Activated T-cell treated with anti-CD3 and anti-CD28 coated beads, Interleukin-2, amount 50 U/mL, for 24 hours (primary cell): ENCODE results near the gene AMELY.
"Not testable (repeated sequence)": the region's sequence is repeated elsewhere in the genome, so short reads cannot be mapped to it uniquely, and the experiment has no call there.

Experiments
- DNase-seq: peaks from one replicate; pipeline ENCODE4 v3.0.0-alpha.2; 2020
- H3K27ac Mint-ChIP-seq: 2 replicates; pipeline ENCODE4 v1.8.0; 2020; ENCODE audit warnings: mild to moderate bottlenecking, mixed read lengths
- H3K27me3 Mint-ChIP-seq: 2 replicates; pipeline ENCODE4 v1.8.0; 2020; ENCODE audit warnings: mixed read lengths
- H3K36me3 Mint-ChIP-seq: 2 replicates; pipeline ENCODE4 v1.8.0; 2020; ENCODE audit warnings: low read depth, mixed read lengths
- H3K4me1 Mint-ChIP-seq: 2 replicates; pipeline ENCODE4 v1.8.0; 2020; ENCODE audit warnings: low read depth, mixed read lengths
- H3K4me3 Mint-ChIP-seq: 2 replicates; pipeline ENCODE4 v1.8.0; 2020; ENCODE audit warnings: mild to moderate bottlenecking, moderate library complexity, mixed read lengths
- H3K9me3 Mint-ChIP-seq: 2 replicates; pipeline ENCODE4 v1.8.0; 2020; ENCODE audit warnings: mixed read lengths

AMELY gene, protein sequence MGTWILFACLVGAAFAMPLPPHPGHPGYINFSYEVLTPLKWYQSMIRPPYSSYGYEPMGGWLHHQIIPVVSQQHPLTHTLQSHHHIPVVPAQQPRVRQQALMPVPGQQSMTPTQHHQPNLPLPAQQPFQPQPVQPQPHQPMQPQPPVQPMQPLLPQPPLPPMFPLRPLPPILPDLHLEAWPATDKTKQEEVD

DNA sequence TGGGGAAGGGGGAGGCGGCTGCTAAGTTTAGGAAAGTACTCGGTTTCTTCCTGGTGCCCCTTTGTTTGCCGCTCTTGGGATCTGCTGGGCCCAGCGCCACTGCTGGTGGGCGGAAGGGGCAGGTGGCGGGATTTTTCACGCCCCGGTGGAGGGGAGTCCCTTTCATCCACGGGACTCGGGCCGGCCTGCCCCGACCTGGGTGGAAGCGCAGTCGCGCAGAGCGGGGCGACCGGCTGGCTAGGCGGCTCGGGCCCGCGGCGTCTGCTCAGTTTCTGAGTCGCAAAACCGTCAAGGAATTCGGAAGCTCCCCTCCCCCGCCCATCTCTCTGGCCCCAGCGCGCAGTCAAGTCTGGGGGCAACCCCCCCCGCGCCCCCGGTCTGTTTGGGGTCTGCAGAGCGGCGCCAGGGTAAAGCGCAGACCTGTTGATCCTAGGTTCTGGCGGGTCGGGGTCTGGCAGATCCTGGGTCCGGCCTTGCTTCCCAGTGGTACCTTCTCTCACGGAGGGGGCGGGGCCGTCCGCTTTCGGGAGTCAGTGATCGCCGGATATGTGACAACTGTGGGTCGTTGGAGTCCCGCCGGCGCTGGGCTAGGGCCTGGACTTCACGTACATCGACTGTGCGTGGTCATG lies at the start of gene AMELY:
AMELY (minus strand) TSS at position 500 of the 629 bp plus-strand sequence. CDS start 39,144 bp downstream, outside the sequence.
- Mint-ChIP-seq H3K4me1 (no peaks in the 10 kb centered on the region), H3K4me3 (no peak within 1 kb of the TSS), H3K36me3 (no peaks in the 10 kb centered on the region), H3K9me3 (no peaks in the 10 kb centered on the region), H3K27ac (no peak within 1 kb of the TSS), H3K27me3 (no peaks in the 10 kb centered on the region)
- DNase-seq = no peak

DNA sequence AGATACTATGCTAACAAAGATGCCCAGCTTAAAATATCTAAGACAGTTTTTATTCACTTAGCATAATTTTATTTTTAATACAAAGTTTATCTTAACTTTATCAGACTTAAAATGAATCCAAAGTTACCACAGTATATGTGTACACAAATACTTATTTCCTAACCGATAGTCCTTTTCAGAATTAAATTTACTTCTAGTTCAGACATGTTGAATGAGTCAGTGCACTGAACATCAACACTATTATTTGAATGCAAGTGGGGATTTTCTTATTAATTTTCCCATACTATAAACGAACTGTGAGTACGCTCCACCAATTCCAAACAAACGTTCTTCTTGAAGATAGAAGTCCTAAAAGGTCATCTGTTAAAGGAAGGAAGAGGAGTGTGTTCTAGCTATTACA lies 38.4 kb upstream of the AMELY start:
- Mint-ChIP-seq H3K4me3 (no peak overlapping the region), H3K27ac (no peak overlapping the region), H3K36me3 (no peaks in the 10 kb centered on the region), H3K4me1 (no peaks in the 10 kb centered on the region), H3K27me3 (no peaks in the 10 kb centered on the region), H3K9me3 (no peaks in the 10 kb centered on the region)
- no peak for DNase-seq

DNA sequence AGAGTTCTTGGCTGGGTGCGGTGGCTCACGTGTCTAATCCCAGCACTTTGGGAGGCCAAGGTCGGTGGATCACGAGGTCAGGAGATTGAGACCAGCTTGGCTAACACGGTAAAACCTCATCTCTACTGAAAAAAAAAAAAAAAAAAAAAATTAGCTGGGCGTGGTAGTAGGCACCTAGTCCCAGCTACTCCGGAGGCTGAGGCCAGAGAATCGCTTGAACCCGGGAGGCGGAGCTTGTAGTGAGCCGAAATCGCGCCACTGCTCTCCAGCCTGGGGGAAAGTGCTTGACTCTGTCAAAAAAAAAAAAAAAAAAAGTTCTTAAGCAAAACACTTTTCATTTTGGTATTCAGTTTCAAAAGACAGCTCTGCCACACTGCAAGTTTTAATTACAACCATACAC lies 36.8 kb upstream of the AMELY start:
- H3K27ac Mint-ChIP-seq = no peak overlapping the region
- H3K4me1 Mint-ChIP-seq = no peaks in the 10 kb centered on the region
- no peak for DNase-seq
- H3K9me3 Mint-ChIP-seq = no peaks in the 10 kb centered on the region
- H3K27me3 Mint-ChIP-seq = no peaks in the 10 kb centered on the region
- H3K4me3 Mint-ChIP-seq = no peak overlapping the region
- H3K36me3 Mint-ChIP-seq = no peaks in the 10 kb centered on the region

DNA sequence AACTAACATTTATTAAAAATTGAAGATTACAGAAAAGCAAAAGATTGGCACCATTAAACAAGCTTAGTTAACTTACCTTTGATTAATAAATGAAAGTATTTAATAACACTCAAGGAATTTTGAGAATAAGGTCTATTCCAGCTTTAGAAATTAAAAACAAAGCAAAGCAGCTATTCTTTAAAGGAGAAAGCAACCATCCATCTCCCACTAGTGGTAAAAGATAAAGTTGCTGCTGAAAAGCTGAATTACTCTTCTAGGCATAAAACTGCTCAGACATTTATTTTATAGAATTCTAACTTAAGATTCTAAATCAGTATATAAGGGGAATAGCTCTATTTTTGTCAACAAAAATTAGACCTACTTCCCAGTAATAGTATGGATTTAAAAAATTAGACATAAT lies 36.1 kb upstream of the AMELY start:
- H3K27me3 Mint-ChIP-seq = no peaks in the 10 kb centered on the region
- no peaks in the 10 kb centered on the region for H3K36me3 Mint-ChIP-seq
- no peaks in the 10 kb centered on the region for H3K4me1 Mint-ChIP-seq
- DNase-seq = no peak
- H3K9me3 Mint-ChIP-seq = no peaks in the 10 kb centered on the region
- no peak overlapping the region for H3K27ac Mint-ChIP-seq
- no peak overlapping the region for H3K4me3 Mint-ChIP-seq

DNA sequence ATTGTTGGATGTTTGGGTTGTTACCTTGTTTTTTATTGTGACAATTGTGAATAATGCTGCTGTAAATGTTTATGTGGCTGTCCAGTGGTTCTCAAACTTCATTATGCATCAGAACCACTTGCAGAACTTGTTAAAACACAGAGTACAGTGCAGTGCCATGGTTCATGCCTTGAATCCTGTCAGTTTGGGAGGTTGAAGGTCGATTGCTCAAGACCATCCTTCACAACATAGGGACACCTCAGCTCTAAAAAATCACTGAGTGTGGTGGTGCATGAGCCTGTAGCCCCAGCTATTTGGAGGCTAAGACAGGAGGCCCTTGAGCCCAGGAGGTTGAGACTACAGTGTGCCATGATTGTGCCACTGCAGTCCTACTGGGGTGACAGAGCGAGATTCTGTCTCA lies 23.9 kb upstream of the AMELY start:
- no peaks in the 10 kb centered on the region for H3K36me3 Mint-ChIP-seq
- H3K4me3 Mint-ChIP-seq = no peak overlapping the region
- H3K4me1 Mint-ChIP-seq = no peaks in the 10 kb centered on the region
- H3K9me3 Mint-ChIP-seq = no peaks in the 10 kb centered on the region
- DNase-seq = no peak
- no peak overlapping the region for H3K27ac Mint-ChIP-seq
- H3K27me3 Mint-ChIP-seq = no peaks in the 10 kb centered on the region

DNA sequence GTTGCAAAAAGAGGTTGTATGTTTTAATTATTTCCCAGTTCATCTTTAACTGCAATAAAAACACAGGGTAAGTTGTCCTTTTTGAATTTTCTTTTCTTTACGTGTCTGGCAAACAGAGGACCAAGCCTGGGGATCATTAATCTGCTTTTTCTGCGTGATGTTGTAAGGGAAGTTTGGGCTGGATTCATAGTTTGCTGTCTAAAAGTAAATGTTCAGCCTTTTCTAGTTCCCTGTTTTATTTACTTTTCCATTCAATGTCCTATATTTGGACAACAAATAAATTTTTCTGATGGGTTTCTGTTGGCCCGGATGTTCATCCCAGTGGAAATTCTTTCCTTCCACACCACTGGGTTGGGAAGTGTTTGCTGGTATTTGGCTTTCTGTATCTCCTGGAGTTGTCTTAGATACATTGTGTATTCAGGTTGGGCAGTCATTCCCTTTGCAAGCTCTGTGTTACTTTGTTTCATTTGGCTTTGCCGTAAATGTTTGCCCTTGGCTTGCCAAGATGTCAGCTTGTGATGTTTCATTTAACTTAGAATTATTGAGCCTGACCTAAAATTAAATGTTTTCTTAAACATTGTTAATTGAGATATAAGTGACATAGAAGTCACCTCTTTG lies 20.3 kb upstream of the AMELY start:
- Mint-ChIP-seq H3K27me3 (no peaks in the 10 kb centered on the region), H3K27ac (no peak overlapping the region), H3K4me1 (no peaks in the 10 kb centered on the region), H3K9me3 (no peaks in the 10 kb centered on the region), H3K36me3 (no peaks in the 10 kb centered on the region), H3K4me3 (no peak overlapping the region)
- DNase-seq = no peak

DNA sequence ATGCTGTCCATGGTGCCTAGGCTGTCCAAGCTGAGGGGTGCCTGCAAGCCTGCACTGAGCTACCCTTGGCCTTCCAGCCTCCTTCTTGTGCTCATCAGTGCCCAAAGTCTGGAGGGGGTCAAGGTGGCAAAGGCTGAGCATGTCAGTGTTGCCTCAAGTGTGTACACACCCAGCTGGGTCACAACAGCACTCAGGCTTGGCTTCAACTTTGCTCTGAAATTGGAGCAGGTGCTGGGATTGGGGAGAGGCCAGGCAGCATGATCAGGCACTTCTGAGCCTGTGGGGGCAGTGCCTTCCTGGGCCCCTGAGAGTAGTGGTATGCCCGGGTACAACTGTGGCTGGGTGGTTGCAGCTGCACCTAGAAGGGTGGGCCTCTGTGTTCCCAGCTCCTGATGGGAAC lies 17.7 kb upstream of the AMELY start:
- no peak overlapping the region for H3K27ac Mint-ChIP-seq
- DNase-seq = no peak
- H3K4me1 Mint-ChIP-seq = no peaks in the 10 kb centered on the region
- no peaks in the 10 kb centered on the region for H3K36me3 Mint-ChIP-seq
- H3K9me3 Mint-ChIP-seq = no peaks in the 10 kb centered on the region
- no peaks in the 10 kb centered on the region for H3K27me3 Mint-ChIP-seq
- H3K4me3 Mint-ChIP-seq = no peak overlapping the region

DNA sequence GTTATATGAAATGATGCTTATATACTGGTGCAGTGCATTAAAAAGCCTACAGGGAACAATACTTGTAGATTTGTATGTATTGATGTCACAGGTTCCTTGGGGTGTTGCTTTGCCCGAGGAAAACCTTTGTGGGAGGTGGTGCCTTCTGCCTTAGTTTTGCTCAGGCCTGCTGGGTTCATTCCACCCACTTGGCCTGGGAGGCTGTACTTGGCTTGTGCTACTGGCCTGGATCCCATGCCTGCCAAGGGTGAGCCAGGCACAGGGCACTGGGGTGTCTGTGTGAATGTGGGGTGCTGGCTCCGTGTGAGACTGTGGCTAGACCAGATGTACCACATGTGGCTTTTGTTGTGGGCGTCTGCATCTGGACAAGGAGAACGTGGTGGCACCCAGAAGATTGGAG lies 16.7 kb upstream of the AMELY start:
- H3K9me3 Mint-ChIP-seq = no peaks in the 10 kb centered on the region
- no peak overlapping the region for H3K4me3 Mint-ChIP-seq
- no peak overlapping the region for H3K27ac Mint-ChIP-seq
- H3K4me1 Mint-ChIP-seq = no peaks in the 10 kb centered on the region
- DNase-seq = no peak
- no peaks in the 10 kb centered on the region for H3K36me3 Mint-ChIP-seq
- no peaks in the 10 kb centered on the region for H3K27me3 Mint-ChIP-seq

DNA sequence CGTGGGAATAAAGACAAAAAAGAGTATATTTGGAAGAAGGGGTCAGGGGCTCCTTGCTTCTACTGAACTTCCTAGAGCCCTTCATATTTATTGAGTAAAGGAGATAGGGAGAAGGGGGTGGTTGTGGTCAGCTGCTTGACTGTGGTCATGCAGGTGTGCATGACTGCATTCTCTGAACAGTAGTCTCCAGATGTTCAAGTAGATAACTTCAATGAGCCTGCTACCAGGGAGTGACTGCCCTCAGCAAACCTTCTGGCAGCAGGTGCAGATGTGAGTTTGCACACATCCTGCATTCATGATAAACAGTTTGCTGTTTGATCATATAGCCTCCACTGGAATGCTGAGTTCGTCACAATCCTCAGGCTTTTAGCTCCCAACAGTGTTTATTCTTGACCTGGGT lies 9.5 kb upstream of the AMELY start:
- H3K9me3 Mint-ChIP-seq = no peaks in the 10 kb centered on the region
- DNase-seq = no peak
- H3K27me3 Mint-ChIP-seq = no peaks in the 10 kb centered on the region
- no peak overlapping the region for H3K27ac Mint-ChIP-seq
- H3K4me3 Mint-ChIP-seq = no peak overlapping the region
- H3K36me3 Mint-ChIP-seq = no peaks in the 10 kb centered on the region
- H3K4me1 Mint-ChIP-seq = no peaks in the 10 kb centered on the region

DNA sequence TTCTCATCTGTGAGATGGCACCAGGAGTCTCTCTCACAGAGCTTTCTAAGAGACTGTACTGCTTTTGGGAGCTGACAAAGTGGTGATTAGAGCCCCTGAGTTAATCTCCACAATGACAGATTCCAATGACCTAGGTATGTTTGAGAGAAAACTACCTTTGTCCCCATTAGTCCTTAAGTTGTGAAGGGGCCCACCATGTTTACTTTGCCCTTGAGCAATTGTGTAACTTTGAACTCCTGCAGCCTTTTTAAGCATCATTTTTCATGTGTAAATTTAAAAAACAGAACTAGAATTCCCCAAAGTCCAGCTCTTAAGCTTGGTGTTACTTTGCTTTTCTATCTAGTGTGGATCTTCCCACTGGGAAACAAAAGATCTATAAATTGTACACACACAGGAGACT lies 1.8 kb upstream of the AMELY start:
- Mint-ChIP-seq H3K36me3 (no peaks in the 10 kb centered on the region), H3K4me3 (no peak overlapping the region), H3K4me1 (no peaks in the 10 kb centered on the region), H3K9me3 (no peaks in the 10 kb centered on the region), H3K27me3 (no peaks in the 10 kb centered on the region), H3K27ac (no peak overlapping the region)
- DNase-seq = no peak

DNA sequence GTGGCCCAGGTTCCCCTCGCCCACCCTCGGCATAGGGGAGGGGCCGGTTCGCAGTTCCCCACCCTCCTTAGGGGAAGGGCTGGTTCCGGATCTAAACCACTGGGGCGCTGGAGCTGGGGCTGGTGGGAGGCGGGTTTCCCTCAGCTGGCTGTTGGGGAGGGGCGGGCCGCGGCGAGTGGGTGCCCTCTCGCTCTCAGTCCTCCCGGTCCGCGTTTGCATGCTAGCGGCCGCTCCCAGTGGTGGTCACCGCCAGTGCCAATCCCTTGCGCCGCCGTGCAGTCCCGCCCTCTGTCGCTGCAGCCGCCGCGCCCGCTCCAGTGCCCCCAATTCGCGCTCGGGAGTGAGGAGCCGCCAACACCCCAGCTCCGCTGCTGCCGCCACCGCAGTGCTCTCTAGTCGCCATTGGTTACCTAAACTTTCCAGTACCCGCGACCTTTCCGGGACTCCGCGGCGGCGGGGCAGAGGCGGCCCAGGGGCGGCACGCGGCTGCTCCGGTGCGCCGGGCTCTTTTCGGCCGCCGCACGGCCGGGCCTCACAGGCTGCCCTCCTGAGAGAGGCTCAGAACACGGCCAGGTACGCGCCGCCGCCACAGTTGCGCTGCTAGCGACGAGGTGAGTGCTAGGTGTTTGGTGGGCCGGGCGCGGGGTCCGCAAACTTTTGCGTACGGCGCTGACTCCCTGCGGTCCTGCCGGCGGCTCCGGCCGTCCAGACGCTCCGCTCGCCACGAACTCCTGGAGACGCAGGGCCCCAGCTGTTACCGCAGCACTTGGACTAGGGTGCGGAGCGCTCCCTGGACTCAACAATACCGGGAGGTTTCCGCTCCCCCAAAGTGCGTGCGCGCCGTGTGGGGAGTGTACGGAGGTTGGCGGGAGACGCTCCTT lies 940 bp downstream of the AMELY start, which contains the start of gene TBL1Y:
TBL1Y (plus strand) TSS at position 326 of the 881 bp plus-strand sequence. CDS start 114,388 bp downstream, outside the sequence.
- no peaks in the 10 kb centered on the region for H3K27me3 Mint-ChIP-seq
- H3K27ac Mint-ChIP-seq = no peak within 1 kb of the TSS
- H3K9me3 Mint-ChIP-seq = no peaks in the 10 kb centered on the region
- DNase-seq = no peak
- H3K4me3 Mint-ChIP-seq = no peak within 1 kb of the TSS
- H3K4me1 Mint-ChIP-seq = no peaks in the 10 kb centered on the region
- H3K36me3 Mint-ChIP-seq = no peaks in the 10 kb centered on the region

DNA sequence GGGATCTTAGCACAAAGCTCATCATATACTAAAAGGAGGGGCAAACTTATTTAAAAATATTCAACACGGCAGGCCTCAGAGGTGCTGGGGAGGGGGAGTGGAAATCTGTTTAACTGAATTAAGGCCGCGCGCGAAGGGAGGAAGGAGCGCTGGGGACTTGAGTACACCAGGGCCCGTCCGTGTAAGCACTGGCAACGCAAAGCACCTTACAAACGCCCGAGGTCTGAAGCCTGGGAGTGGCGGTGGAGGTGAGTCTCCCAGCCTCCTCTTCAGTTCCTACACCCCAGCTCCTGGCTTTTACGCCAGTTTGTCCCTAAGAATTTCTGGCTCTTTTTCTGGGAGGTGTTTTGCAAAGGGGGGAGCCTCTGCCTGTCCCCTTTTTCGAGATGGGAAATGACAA lies 1.7 kb downstream of the AMELY start:
- no peaks in the 10 kb centered on the region for H3K9me3 Mint-ChIP-seq
- no peaks in the 10 kb centered on the region for H3K27me3 Mint-ChIP-seq
- no peak overlapping the region for H3K27ac Mint-ChIP-seq
- H3K4me3 Mint-ChIP-seq = no peak overlapping the region
- no peaks in the 10 kb centered on the region for H3K36me3 Mint-ChIP-seq
- DNase-seq = no peak
- H3K4me1 Mint-ChIP-seq = no peaks in the 10 kb centered on the region

DNA sequence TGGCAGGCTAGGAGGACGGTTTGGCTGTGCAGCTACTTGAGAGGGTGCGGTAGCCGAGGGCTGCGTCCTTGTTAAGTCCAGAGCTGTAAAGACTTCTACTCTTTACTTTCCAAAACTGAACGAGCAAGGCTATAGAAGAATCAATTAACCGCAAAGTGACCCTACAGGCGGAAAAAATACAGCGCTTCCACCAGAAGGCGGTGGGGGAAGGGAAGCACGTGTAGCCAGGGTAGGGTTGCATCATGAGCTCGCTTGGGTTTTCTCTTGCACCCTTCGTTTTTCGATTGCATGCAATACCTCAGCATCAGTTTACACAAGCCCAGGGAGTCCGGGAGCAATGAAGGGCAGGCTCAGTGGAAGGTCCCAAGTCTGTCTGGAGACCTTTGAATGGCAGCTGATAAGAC lies 2.4 kb downstream of the AMELY start:
- H3K4me3 Mint-ChIP-seq = no peak overlapping the region
- H3K27ac Mint-ChIP-seq = no peak overlapping the region
- no peak for DNase-seq
- H3K36me3 Mint-ChIP-seq = no peaks in the 10 kb centered on the region
- no peaks in the 10 kb centered on the region for H3K4me1 Mint-ChIP-seq
- no peaks in the 10 kb centered on the region for H3K9me3 Mint-ChIP-seq
- H3K27me3 Mint-ChIP-seq = no peaks in the 10 kb centered on the region

DNA sequence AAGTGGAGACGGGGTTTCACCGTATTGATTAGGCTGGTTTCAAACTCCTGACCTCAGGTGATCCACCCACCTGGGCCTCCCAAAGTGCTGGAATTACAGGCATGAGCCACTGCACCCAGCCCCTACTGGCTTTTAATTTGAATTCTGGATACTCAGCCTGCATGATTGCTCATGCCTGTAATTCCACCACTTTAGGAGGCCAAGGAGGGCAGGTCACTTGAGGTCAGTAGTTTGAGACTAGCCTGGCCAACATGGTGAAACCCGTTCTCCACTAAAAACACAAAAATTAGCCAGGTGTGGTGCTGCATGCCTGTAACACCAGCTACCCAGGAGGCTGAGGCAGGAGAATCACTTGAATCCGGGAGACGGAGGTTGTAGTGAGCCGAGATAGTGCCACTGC lies 3.5 kb downstream of the AMELY start:
- H3K27me3 Mint-ChIP-seq, DNase-seq, H3K4me1 Mint-ChIP-seq, H3K4me3 Mint-ChIP-seq, H3K36me3 Mint-ChIP-seq, H3K27ac Mint-ChIP-seq, H3K9me3 Mint-ChIP-seq: not testable (repeated sequence)

DNA sequence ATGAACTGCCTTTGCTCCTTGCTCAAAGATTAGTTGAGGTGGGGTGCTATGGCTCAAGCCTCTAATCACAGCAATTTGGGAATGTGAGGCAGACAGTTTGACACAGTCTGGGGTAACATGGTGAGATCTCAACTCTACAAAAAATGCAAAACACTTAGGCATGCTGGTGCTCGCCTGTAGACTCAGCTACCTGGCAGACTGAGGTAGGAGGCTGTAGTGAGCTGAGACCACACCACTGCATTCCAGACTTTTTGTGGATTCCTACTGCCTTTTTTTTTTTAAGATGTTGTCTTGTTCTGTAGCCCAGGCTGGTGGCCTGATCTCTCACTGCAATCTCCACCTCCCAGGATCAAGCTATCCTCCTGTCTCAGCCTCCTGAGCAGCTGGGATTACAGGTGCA lies 4.0 kb downstream of the AMELY start:
- Mint-ChIP-seq H3K4me3 (no peak overlapping the region), H3K36me3 (no peaks in the 10 kb centered on the region), H3K27me3 (no peaks in the 10 kb centered on the region), H3K9me3 (no peaks in the 10 kb centered on the region), H3K4me1 (no peaks in the 10 kb centered on the region), H3K27ac (no peak overlapping the region)
- DNase-seq = no peak
